ENCODE data around the gene SOX1.
A peak's percentile ranks its signal among the peaks of the same experiment; 100 is the strongest.

SOX1 gene

DNA sequence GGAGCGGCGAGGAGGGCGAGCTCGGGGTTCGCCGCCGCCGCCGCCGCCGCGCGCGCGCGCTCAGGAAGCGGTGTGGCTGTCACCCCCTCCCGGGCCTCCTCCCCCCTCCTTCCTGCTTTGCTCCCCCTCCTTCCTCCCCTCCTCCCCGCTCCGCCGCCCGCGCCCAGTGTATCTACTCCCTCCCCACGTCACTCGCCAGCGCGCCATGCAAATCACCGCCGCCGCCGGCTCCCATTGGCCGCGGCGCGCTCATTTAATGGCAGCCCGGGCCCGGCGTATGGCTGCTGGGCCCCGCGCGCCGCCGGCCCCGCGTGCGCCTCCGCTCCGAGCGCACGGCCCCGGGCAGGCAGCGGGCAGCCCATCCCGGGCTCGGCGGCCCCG lies 335 bp upstream of the SOX1 start:
- POLR2A ChIA-PET, result no interaction called here

GRCh38 chr13:112067871-112068539 lies 1.1 kb downstream of the SOX1 start:
- no peaks in the 10 kb centered on the region for H3K36me3 ChIP-seq (ENCODE audit: control insufficient read depth in 2 of 2, insufficient read depth in 1 of 2, low read length in 2 of 2)
- H3K9me3 ChIP-seq (ENCODE audit: control insufficient read depth, insufficient read depth, low read depth, low read length), result no peaks in the 10 kb centered on the region
- no peak overlapping the region for H3K27ac ChIP-seq (ENCODE audit: extremely low read depth, low read depth, low read length)
- TF ChIP-seq ZNF548 (tag by site-specific recombination; IDR thresholded peaks at IDR 0.05) (no peak), ZNF169 (tag by site-specific recombination; IDR thresholded peaks at IDR 0.05) (no peak), ZNF768 (tag by site-specific recombination; IDR thresholded peaks at IDR 0.05) (no peak), ZNF140 (tag by site-specific recombination; IDR thresholded peaks at IDR 0.05) (no peak)
- TF ChIP-seq, protein P1, sequence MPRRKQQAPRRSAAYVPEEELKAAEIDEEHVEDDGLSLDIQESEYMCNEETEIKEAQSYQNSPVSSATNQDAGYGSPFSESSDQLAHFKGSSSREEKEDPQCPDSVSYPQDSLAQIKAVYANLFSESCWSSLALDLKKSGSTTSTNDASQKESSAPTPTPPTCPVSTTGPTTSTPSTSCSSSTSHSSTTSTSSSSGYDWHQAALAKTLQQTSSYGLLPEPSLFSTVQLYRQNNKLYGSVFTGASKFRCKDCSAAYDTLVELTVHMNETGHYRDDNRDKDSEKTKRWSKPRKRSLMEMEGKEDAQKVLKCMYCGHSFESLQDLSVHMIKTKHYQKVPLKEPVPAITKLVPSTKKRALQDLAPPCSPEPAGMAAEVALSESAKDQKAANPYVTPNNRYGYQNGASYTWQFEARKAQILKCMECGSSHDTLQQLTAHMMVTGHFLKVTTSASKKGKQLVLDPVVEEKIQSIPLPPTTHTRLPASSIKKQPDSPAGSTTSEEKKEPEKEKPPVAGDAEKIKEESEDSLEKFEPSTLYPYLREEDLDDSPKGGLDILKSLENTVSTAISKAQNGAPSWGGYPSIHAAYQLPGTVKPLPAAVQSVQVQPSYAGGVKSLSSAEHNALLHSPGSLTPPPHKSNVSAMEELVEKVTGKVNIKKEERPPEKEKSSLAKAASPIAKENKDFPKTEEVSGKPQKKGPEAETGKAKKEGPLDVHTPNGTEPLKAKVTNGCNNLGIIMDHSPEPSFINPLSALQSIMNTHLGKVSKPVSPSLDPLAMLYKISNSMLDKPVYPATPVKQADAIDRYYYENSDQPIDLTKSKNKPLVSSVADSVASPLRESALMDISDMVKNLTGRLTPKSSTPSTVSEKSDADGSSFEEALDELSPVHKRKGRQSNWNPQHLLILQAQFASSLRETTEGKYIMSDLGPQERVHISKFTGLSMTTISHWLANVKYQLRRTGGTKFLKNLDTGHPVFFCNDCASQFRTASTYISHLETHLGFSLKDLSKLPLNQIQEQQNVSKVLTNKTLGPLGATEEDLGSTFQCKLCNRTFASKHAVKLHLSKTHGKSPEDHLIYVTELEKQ (tag by site-specific recombination; IDR thresholded peaks at IDR 0.05; ENCODE audit: borderline replicate concordance), result no peak
- no peaks in the 10 kb centered on the region for H3K4me1 ChIP-seq (ENCODE audit: control insufficient read depth, insufficient read depth, low read length)
- POLR2A ChIA-PET, result no interaction called here
- no peak overlapping the region for H3K4me3 ChIP-seq (ENCODE audit: low read depth, low read length)
- CTCF ChIA-PET, result no interaction called here

More for the DNA sequence above, 335 bp upstream of the SOX1 start:
- TF ChIP-seq ZNF704 (tag by site-specific recombination; IDR thresholded peaks at IDR 0.05), result no peak
- TF ChIP-seq, protein P1 (tag by site-specific recombination; IDR thresholded peaks at IDR 0.05; ENCODE audit: borderline replicate concordance), result no peak
- TF ChIP-seq ZFP69B (tag by site-specific recombination; IDR thresholded peaks at IDR 0.05), result no peak
- TF ChIP-seq ZNF768 (tag by site-specific recombination; IDR thresholded peaks at IDR 0.05), result no peak
- no peak for TF ChIP-seq ZNF792 (tag by site-specific recombination; IDR thresholded peaks at IDR 0.05)
- TF ChIP-seq ZNF596 (tag by site-specific recombination; IDR thresholded peaks at IDR 0.05), result no peak
- H3K36me3 ChIP-seq (ENCODE audit: control insufficient read depth in 2 of 2, insufficient read depth in 1 of 2, low read length in 2 of 2), result no peaks in the 10 kb centered on the region
- H3K4me3 ChIP-seq (ENCODE audit: low read depth, low read length), result no peak overlapping the region
- no peaks in the 10 kb centered on the region for H3K9me3 ChIP-seq (ENCODE audit: control insufficient read depth, insufficient read depth, low read depth, low read length)
- CTCF ChIA-PET, result no interaction called here
- no peak overlapping the region for H3K27ac ChIP-seq (ENCODE audit: extremely low read depth, low read depth, low read length)
- no peaks in the 10 kb centered on the region for H3K4me1 ChIP-seq (ENCODE audit: control insufficient read depth, insufficient read depth, low read length)

DNA sequence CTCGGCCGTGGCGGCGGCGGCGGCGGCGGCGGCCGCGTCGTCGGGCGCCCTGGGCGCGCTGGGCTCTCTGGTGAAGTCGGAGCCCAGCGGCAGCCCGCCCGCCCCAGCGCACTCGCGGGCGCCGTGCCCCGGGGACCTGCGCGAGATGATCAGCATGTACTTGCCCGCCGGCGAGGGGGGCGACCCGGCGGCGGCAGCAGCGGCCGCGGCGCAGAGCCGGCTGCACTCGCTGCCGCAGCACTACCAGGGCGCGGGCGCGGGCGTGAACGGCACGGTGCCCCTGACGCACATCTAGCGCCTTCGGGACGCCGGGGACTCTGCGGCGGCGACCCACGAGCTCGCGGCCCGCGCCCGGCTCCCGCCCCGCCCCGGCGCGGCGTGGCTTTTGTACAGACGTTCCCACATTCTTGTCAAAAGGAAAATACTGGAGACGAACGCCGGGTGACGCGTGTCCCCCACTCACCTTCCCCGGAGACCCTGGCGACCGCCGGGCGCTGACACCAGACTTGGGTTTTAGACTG lies 1.7 kb downstream of the SOX1 start:
- ChIA-PET POLR2A (no interaction called here), CTCF (no interaction called here)
- Histone ChIP-seq H3K36me3 (ENCODE audit: control insufficient read depth in 2 of 2, insufficient read depth in 1 of 2, low read length in 2 of 2) (no peaks in the 10 kb centered on the region), H3K27ac (ENCODE audit: extremely low read depth, low read depth, low read length) (no peak overlapping the region), H3K4me3 (ENCODE audit: low read depth, low read length) (no peak overlapping the region), H3K9me3 (ENCODE audit: control insufficient read depth, insufficient read depth, low read depth, low read length) (no peaks in the 10 kb centered on the region), H3K4me1 (ENCODE audit: control insufficient read depth, insufficient read depth, low read length) (no peaks in the 10 kb centered on the region)
- TF ChIP-seq ZBTB8A (tag by site-specific recombination; IDR thresholded peaks at IDR 0.05) (peak; percentile 60; the same call in 1 of the 2 replicates), ZNF510 (tag by site-specific recombination; IDR thresholded peaks at IDR 0.05; ENCODE audit: insufficient replicate concordance) (no peak)
